SHP77 treated with DMSO at 0.1 percent for 48 hours (cell line): ENCODE measurements around the gene TMEM101.
A peak's percentile ranks its signal among the peaks of the same experiment; 100 is the strongest.
"Not testable (repeated sequence)": the region's sequence is repeated elsewhere in the genome, so short reads cannot be mapped to it uniquely, and the experiment has no call there.

ENCODE experiments used
- DNase-seq: peaks from one replicate; lab custom pipeline; 2025; lab: John Stamatoyannopoulos, UW

Gene TMEM101

GRCh38 chr17:44014437-44015172 lies at the start of gene TMEM101:
TSS of gene TMEM101 (minus strand) at chr17:44014963. CDS start at chr17:44014952, 11 bp downstream.
- DNase-seq, result peak; percentile 62

- DNase-seq, result no peak
These were observed 49.2 kb upstream of the TMEM101 start for GRCh38 chr17:44063704-44064639.

- DNase-seq, result no peak
These were observed 48.1 kb upstream of the TMEM101 start for GRCh38 chr17:44062871-44063270.

GRCh38 chr17:44061446-44061845 lies 46.7 kb upstream of the TMEM101 start:
- no peak for DNase-seq

GRCh38 chr17:44059101-44059892 lies 44.5 kb upstream of the TMEM101 start:
- DNase-seq, result no peak

GRCh38 chr17:44053125-44053872 lies 38.5 kb upstream of the TMEM101 start:
- no peak for DNase-seq

- DNase-seq, result peak; percentile 90
These were observed 34.7 kb upstream of the TMEM101 start for GRCh38 chr17:44049294-44050060.

- not testable (repeated sequence) for DNase-seq
These were observed 32.1 kb upstream of the TMEM101 start for GRCh38 chr17:44046893-44047292.

- DNase-seq, result no peak
These were observed 30.7 kb upstream of the TMEM101 start for GRCh38 chr17:44045486-44045885.

GRCh38 chr17:44044071-44044470 lies 29.3 kb upstream of the TMEM101 start:
- DNase-seq, result no peak

GRCh38 chr17:44043272-44043696 lies 28.5 kb upstream of the TMEM101 start:
- no peak for DNase-seq

GRCh38 chr17:44039829-44040635 lies 25.3 kb upstream of the TMEM101 start:
- DNase-seq, result no peak

GRCh38 chr17:44038604-44039011 lies 23.8 kb upstream of the TMEM101 start:
- no peak for DNase-seq

GRCh38 chr17:44037471-44037870 lies 22.7 kb upstream of the TMEM101 start:
- no peak for DNase-seq

GRCh38 chr17:44034688-44035087 lies 19.9 kb upstream of the TMEM101 start:
- not testable (repeated sequence) for DNase-seq

- no peak for DNase-seq
These were observed 19.2 kb upstream of the TMEM101 start for GRCh38 chr17:44033861-44034408.

GRCh38 chr17:44030482-44030881 lies 15.7 kb upstream of the TMEM101 start:
- DNase-seq, result no peak

GRCh38 chr17:44029736-44030135 lies 15.0 kb upstream of the TMEM101 start:
- DNase-seq, result no peak

GRCh38 chr17:44024853-44025252 lies 10.1 kb upstream of the TMEM101 start:
- DNase-seq, result no peak
